HG03442 (cell line): ENCODE results near the gene PCDH9.
A peak's percentile ranks its signal among the peaks of the same experiment; 100 is the strongest.
"Not testable (repeated sequence)": the region's sequence is repeated elsewhere in the genome, so short reads cannot be mapped to it uniquely, and the experiment has no call there.

ENCODE experiments used
- ATAC-seq: cut with Tn5 transposase; IDR thresholded peaks from one replicate; pipeline ENCODE4 v1.9.1; 2021; ENCODE audit warnings: mild to moderate bottlenecking, moderate library complexity; ENCODE audit not compliant: unreplicated experiment

PCDH9 gene

GRCh38 chr13:66927562-66927961, 302.6 kb downstream of the PCDH9 start:
- ATAC-seq, result no peak

- no peak for ATAC-seq
Observed at GRCh38 chr13:66926851-66927524, 303.1 kb downstream of the PCDH9 start.

- ATAC-seq, result no peak
Observed at GRCh38 chr13:66926200-66926850, 303.8 kb downstream of the PCDH9 start.

GRCh38 chr13:66922444-66922843, 307.7 kb downstream of the PCDH9 start:
- no peak for ATAC-seq

GRCh38 chr13:66921437-66921836, 308.7 kb downstream of the PCDH9 start:
- no peak for ATAC-seq

GRCh38 chr13:66915596-66916185, 314.4 kb downstream of the PCDH9 start:
- no peak for ATAC-seq

GRCh38 chr13:66914155-66914554, 316.0 kb downstream of the PCDH9 start:
- no peak for ATAC-seq

GRCh38 chr13:66911411-66911939, 318.7 kb downstream of the PCDH9 start:
- ATAC-seq, result no peak

GRCh38 chr13:66899955-66900354, 330.2 kb downstream of the PCDH9 start:
- ATAC-seq, result no peak

GRCh38 chr13:66896933-66897332, 333.2 kb downstream of the PCDH9 start:
- no peak for ATAC-seq

- no peak for ATAC-seq
Observed at GRCh38 chr13:66895780-66896179, 334.4 kb downstream of the PCDH9 start.

GRCh38 chr13:66895320-66895719, 334.8 kb downstream of the PCDH9 start:
- no peak for ATAC-seq

- no peak for ATAC-seq
Observed at GRCh38 chr13:66888698-66889097, 341.4 kb downstream of the PCDH9 start.

- ATAC-seq, result peak; percentile 76
Observed at GRCh38 chr13:66887088-66887487, 343.0 kb downstream of the PCDH9 start.

- no peak for ATAC-seq
Observed at GRCh38 chr13:66886264-66886663, 343.9 kb downstream of the PCDH9 start.

GRCh38 chr13:66881170-66881569, 349.0 kb downstream of the PCDH9 start:
- ATAC-seq, result not testable (repeated sequence)

GRCh38 chr13:66879988-66880387, 350.1 kb downstream of the PCDH9 start:
- ATAC-seq, result no peak

GRCh38 chr13:66875264-66875663, 354.9 kb downstream of the PCDH9 start:
- ATAC-seq, result no peak

- ATAC-seq, result no peak
Observed at GRCh38 chr13:66864627-66865026, 365.5 kb downstream of the PCDH9 start.

GRCh38 chr13:66860878-66861417, 369.2 kb downstream of the PCDH9 start:
- ATAC-seq, result no peak

GRCh38 chr13:66859934-66860877, 369.9 kb downstream of the PCDH9 start:
- ATAC-seq, result no peak
